22Rv1 (cell line): ENCODE results near the gene MYOC.

ENCODE experiments used
- H3K27ac ChIP-seq: fragments of 450-650 bp; 2 replicates; pipeline ENCODE4 v1.5.1; 2017
- CTCF ChIP-seq: fragments of 450-650 bp; IDR thresholded peaks from 2 replicates; pipeline ENCODE4 v1.5.1; 2017; ENCODE audit warnings: mild to moderate bottlenecking
- ZFX ChIP-seq: fragments of 450-650 bp; IDR thresholded peaks from 2 replicates; pipeline ENCODE4 v1.6.1; 2017; ENCODE audit warnings: antibody characterized with exemption, borderline replicate concordance

Gene MYOC

GRCh38 chr1:171674431-171675405 lies 22.2 kb upstream of the MYOC start:
- no peak overlapping the region for H3K27ac ChIP-seq
- TF ChIP-seq ZFX (no peak), CTCF (no peak)

- TF ChIP-seq ZFX: no peak
- TF ChIP-seq CTCF: no peak
- H3K27ac ChIP-seq: no peak overlapping the region
Observed at GRCh38 chr1:171670739-171671138, 18.3 kb upstream of the MYOC start.

- TF ChIP-seq ZFX: no peak
- TF ChIP-seq CTCF: no peak
- H3K27ac ChIP-seq: no peak overlapping the region
Observed at GRCh38 chr1:171668372-171668771, 15.9 kb upstream of the MYOC start.

- H3K27ac ChIP-seq: no peak overlapping the region
- TF ChIP-seq ZFX (no peak), CTCF (no peak)
Observed at GRCh38 chr1:171666114-171666769, 13.8 kb upstream of the MYOC start.

- no peak for TF ChIP-seq CTCF
- no peak for TF ChIP-seq ZFX
- no peak overlapping the region for H3K27ac ChIP-seq
Observed at GRCh38 chr1:171664976-171665375, 12.5 kb upstream of the MYOC start.

- TF ChIP-seq CTCF: no peak
- no peak for TF ChIP-seq ZFX
- H3K27ac ChIP-seq: no peak overlapping the region
Observed at GRCh38 chr1:171663854-171664575, 11.5 kb upstream of the MYOC start.
